Bronchial smooth muscle cell (primary cell): ENCODE data around the gene LRRC61. TPM values are rescaled to one million over a fixed set of nuclear protein-coding genes. Genes with fewer than 3 reads are reported as not detected.

Experiments
- total RNA-seq: library from RNA; depleted of rRNA; stranded (reverse); fragments of >200 nt; gene quantifications from 2 replicates; pipeline ENCODE4 v1.2.1, GENCODE V29; 2014

LRRC61 gene, protein sequence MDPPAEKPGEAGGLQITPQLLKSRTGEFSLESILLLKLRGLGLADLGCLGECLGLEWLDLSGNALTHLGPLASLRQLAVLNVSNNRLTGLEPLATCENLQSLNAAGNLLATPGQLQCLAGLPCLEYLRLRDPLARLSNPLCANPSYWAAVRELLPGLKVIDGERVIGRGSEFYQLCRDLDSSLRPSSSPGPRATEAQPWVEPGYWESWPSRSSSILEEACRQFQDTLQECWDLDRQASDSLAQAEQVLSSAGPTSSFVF
- total RNA-seq, result 0.69 and 1.4 TPM in 2 replicates

DNA sequence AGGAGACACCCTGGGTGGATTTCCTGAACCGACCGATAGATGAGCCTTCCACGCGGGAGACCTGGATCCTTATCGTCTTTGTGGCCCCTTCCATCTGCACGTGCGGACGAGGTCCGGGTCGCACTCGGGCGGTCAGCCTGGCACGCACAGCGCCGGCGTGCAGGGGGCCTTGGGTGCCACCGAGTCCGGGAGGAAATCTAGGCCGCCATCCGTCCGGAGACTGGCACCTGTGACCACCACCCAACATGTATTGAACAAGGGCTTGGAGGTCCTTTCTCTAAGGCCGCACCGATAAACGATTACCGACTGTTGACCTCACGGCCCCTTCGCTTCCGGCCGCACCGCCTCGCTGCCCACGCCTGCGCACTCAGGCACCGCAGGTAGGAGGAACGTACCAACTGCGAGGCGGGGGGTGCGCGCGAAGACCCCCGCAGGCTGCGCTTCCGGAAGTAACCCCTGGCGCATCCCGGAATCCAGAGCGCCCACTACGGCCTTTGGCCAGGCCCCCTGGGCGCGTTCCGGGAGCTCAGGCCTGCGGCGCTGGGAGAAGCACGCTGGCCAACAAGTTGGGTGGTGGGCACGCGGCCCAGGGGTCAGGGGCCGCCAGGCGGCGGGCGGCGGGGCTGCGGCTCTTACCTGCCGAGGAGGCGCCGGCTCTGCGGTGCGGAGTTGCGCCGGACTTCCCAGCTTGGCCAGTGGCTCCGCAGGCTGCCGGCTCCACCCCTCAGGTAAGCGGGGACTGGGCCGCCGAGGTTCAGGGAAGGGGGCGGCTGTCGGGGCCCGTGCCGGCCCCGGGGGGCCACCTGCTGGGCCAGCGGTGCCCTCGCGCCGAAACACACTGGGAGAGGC, at the start of gene LRRC61, which contains the start of gene ACTR3C:
LRRC61 (plus strand) TSS at position 523 of the 849 bp plus-strand sequence. CDS start 13,507 bp downstream, outside the sequence.
ACTR3C (minus strand) TSS at position 713 of the 849 bp plus-strand sequence. CDS start 28,249 bp downstream, outside the sequence.

DNA sequence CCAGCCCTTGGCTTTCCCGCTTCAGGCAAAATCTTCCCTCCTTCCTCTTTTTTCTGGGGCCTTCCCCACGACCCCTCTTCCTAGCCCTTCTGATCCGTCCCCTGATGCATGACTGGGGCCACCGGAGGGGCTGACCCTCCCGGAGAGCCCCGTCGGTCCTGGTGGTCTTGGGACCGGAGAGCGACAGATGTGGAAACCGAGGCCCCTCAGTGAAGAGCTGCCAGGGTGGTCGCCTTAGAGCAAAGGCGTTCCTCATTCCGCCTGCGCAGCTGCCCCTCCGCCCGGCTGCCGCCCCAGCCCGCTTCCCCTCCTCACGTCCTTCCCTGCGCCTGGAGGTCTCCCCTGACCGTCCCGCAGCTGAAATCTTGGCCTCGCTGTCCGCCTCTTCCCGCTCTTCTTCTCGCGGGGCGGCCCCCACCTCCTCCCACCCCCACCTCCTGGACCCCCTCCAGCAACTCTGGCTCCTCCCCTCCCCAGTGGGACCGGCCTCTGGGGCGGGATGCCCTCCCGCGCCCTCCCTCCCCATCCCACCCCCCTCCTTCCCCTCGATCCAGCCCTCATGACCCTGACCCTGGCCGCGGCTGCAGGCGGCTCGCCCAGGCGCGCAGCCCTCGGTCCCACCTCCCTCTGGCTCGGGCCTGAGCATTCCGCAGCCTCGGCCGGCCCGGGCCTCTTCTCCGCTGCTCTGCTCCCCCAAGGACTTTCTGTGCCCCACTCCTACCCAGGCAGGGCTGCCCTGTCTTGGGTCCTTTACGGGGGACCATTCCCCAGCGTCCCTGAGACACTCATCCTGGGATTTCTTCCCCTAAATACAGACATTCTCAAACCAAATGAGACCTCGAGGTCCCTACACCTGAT, 18.3 kb downstream of the LRRC61 start, which contains the start of gene RARRES2:
RARRES2 (minus strand) TSS at position 367 of the 858 bp plus-strand sequence. CDS start 1,020 bp downstream, outside the sequence.

DNA sequence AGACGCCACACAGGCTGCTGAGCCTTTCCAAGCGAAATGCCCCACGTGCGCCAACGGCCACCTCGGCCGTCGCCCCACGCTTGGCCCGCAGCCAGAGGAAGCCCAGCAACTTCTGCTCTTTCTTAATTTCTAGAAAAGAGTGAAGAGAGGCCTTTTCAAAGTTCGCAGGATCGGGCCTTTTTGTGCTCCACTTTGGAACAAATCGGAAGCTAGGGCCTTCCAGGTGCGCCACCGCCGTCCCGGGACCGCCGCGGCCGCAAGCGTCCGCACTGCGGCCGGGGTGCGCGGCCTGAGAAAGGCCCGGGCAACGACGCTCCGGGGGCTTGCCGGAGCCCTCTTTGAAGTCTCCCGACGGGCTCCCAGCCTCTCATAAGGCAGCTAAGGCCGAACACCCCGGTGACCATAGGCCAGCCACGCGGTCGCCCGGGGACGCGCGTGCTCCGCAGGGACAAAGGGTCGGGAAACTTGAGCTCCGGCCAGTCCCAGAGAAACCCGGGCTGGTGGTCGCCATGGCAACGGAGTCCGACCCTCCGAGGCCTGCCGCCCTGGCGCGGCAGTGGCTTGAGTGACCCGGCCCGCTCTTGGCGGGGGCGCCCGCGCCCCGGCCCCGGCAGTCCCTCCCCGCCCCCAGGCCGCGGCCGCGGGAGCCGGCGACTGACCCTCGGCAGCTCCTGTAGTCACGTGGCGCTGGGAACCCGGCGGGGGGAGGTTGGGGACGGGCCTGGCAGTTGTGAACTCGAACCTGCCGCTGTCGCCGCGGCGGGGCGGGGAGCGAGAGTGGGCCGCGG, 45.1 kb downstream of the LRRC61 start, which contains the start of gene REPIN1:
REPIN1 (plus strand) TSS at position 727 of the 788 bp plus-strand sequence. CDS start 890 bp downstream, outside the sequence.

DNA sequence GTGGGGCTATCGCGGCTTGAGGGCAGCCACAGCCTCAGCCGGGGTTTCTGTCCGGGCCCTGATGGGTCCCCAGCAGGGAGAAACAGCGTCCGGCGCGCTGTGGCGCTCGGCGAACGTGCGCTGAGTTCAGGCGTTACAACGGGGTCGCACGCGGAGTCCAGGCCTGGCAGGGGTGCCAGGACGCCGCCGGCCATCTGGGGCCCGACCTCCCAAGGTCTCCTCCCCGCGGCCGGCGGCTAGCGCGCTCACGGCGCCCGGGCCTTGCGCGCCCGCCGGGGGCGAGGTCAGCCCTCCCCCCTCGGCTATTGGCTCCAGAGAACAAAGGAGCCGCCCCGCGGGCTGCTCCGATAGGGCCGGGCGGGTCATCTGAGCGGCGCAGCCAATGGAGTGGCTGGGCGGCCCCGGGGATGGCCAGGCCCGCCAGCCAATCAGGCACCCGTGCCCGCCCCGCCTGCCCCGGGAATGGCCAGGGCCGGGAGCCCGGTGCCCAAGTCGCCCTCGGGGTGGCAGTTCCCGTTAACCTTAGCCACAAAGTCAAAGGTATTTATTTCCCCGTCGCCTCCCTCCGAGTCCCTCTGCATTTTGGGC, 55.8 kb downstream of the LRRC61 start, which contains the start of gene ZNF775:
ZNF775 (plus strand) TSS at position 478 of the 588 bp plus-strand sequence. CDS start 9,141 bp downstream, outside the sequence.

Other genes with a start within 250 kb of the LRRC61 start
- 0.26 and 2.0 TPM in 2 replicates for gene ACTR3C, start 190 bp downstream of the LRRC61 start, total RNA-seq
- gene RARRES2, start 18.3 kb downstream of the LRRC61 start, total RNA-seq, result 2.4 and 11.5 TPM in 2 replicates
- 12.5 and 24.4 TPM in 2 replicates for gene REPIN1, start 45.5 kb downstream of the LRRC61 start, total RNA-seq
- 6.8 and 7.1 TPM in 2 replicates for gene ZNF775, start 56.0 kb downstream of the LRRC61 start, total RNA-seq
- gene GIMAP8, start 127.3 kb downstream of the LRRC61 start, total RNA-seq, result under 0.01 TPM in 1 of 2 replicates, not detected in the other
- gene GIMAP7, start 191.5 kb downstream of the LRRC61 start, total RNA-seq, result not detected in 2 replicates
- gene GIMAP4, start 244.0 kb downstream of the LRRC61 start, total RNA-seq, result 0.09 TPM in 1 of 2 replicates, not detected in the other